Mesendoderm (in vitro differentiated cells): ENCODE results near the gene PDHX. TPM values are rescaled to one million over a fixed set of nuclear protein-coding genes. Genes with fewer than 3 reads are reported as not detected.

Experiments used
- DNase-seq: peaks from one replicate; pipeline ENCODE4 v3.0.0; 2013
- H2AK5ac ChIP-seq: 2 replicates; pipeline ENCODE4 v1.6.1; 2013; ENCODE audit warnings: low read length, inconsistent platforms
- H2BK120ac ChIP-seq: 2 replicates; pipeline ENCODE4 v1.6.1; 2013; ENCODE audit warnings: low read depth, mild to moderate bottlenecking, low read length, moderate library complexity, mixed read lengths
- H2BK15ac ChIP-seq: replicated peaks from 2 replicates; pipeline ENCODE4 v1.6.1; 2013; ENCODE audit warnings: low read depth, mild to moderate bottlenecking, moderate library complexity
- H2BK5ac ChIP-seq: 2 replicates; pipeline ENCODE4 v1.6.1; 2013; ENCODE audit warnings: low read length, inconsistent platforms
- H3K18ac ChIP-seq: 2 replicates; pipeline ENCODE4 v1.6.1; 2013; ENCODE audit warnings: mild to moderate bottlenecking, low read length, mixed read lengths
- H3K23ac ChIP-seq: one replicate; pipeline ENCODE4 v1.6.1; 2013; ENCODE audit warnings: low read length
- H3K27ac ChIP-seq: 2 replicates; pipeline ENCODE4 v1.5.1; 2013; ENCODE audit warnings: low read depth, mild to moderate bottlenecking, inconsistent platforms, low read length, moderate library complexity
- H3K27me3 ChIP-seq: 2 replicates; pipeline ENCODE4 v1.6.1; 2013; ENCODE audit warnings: low read length, control low read depth, mild to moderate bottlenecking, inconsistent platforms; ENCODE audit not compliant: insufficient read depth, poor library complexity
- H3K36me3 ChIP-seq: 2 replicates; pipeline ENCODE4 v1.6.1; 2013; ENCODE audit warnings: low read length, inconsistent platforms; ENCODE audit not compliant: control insufficient read depth, insufficient read depth
- H3K4ac ChIP-seq: one replicate; pipeline ENCODE4 v1.6.1; 2013; ENCODE audit warnings: low read depth, mild to moderate bottlenecking, low read length, moderate library complexity
- H3K4me1 ChIP-seq: 2 replicates; pipeline ENCODE4 v1.6.1; 2013; ENCODE audit warnings: low read depth, low read length, inconsistent platforms; ENCODE audit not compliant: control insufficient read depth
- H3K4me2 ChIP-seq: 2 replicates; pipeline ENCODE4 v1.6.1; 2013; ENCODE audit warnings: low read length
- H3K4me3 ChIP-seq: 2 replicates; pipeline ENCODE4 v1.5.1; 2013; ENCODE audit warnings: mild to moderate bottlenecking, low read length
- H3K56ac ChIP-seq: one replicate; pipeline ENCODE4 v1.6.1; 2013; ENCODE audit warnings: low read length
- H3K79me1 ChIP-seq: 2 replicates; pipeline ENCODE4 v1.6.1; 2013; ENCODE audit warnings: low read length, inconsistent platforms
- H3K79me2 ChIP-seq: 2 replicates; pipeline ENCODE4 v1.6.1; 2013; ENCODE audit warnings: mild to moderate bottlenecking, low read length; ENCODE audit not compliant: control insufficient read depth, insufficient read depth
- H3K9ac ChIP-seq: 2 replicates; pipeline ENCODE4 v1.6.1; 2013; ENCODE audit warnings: low read length, inconsistent platforms
- H4K5ac ChIP-seq: one replicate; pipeline ENCODE4 v1.6.1; 2013; ENCODE audit warnings: low read length
- H4K8ac ChIP-seq: one replicate; pipeline ENCODE4 v1.6.1; 2013; ENCODE audit warnings: low read depth, mild to moderate bottlenecking, control low read depth, low read length, moderate library complexity
- WGBS: extraction: QIAGEN DNeasy Blood & Tissue Kit; methylation state at CpG from one replicate; pipeline ENCODE4 v1.1.7; 2013; ENCODE audit warnings: low lambda C conversion rate, missing lambda C conversion rate; ENCODE audit not compliant: insufficient coverage; ENCODE audit errors: extremely low coverage; 5-methylcytosine and 5-hydroxymethylcytosine counted together
- polyA plus RNA-seq, 2 experiments: library from polyadenylated mRNA; stranded (reverse); fragments of 200-250 nt; gene quantifications; one replicate each; pipeline ENCODE4 v1.2.3, GENCODE V29; 2013

The PDHX gene
- 49.8 TPM for polyA plus RNA-seq (2013, experiment 1 of 2)
- polyA plus RNA-seq (2013, experiment 2 of 2): 48.8 TPM

DNA sequence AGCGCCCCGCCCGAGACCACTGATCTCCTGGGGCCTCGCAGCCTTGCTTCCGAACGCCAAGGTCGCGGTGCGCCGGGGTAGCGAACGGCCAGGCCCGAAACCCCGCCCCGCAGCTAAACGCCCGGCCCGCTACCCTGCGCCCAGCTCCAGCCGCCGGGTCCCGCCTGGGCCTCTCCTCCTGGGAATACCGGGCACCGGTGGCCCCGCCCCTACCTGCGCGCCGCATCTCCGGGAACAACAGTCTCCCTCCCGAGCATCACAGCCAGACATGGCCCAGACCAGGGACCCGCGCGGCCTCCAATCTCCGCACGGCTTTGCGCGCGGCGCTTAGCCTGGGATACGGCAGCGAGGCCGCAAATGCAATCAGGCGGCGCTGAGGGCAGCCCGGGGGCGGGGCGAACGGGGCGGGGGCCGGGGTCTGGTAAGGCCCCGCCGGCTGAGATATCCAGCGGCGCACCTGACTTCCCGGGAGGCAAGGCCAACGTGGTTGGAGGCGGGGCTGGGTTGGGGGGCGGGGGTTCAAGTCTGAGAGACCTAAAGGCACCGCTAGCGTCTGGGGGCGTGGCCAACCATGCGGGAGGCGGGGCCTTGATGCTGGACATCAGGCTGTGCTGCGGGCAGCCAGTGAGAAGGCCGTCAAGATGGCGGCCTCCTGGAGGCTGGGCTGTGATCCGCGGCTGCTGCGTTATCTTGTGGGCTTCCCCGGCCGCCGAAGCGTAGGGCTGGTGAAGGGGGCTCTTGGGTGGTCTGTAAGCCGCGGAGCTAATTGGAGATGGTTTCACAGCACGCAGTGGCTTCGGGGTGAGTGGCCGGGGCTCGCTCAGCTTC, at the start of gene PDHX, which contains the start of gene APIP:
Gene PDHX (plus strand): TSS at position 604 of the 828 bp plus-strand sequence. CDS start 38 bp downstream, at position 642.
Gene APIP (minus strand): TSS at position 365 of the 828 bp plus-strand sequence. CDS start 95 bp downstream, at position 270.
- H2BK15ac ChIP-seq: no peak within 1 kb of the TSS
- H3K36me3 ChIP-seq: no peaks in the 10 kb centered on the region
- no peak within 1 kb of the TSS for H2AK5ac ChIP-seq
- H3K9ac ChIP-seq: peak within 1 kb of the TSS; percentile 92
- peak; percentile 99 for DNase-seq
- peak within 1 kb of the TSS; percentile 71 for H2BK5ac ChIP-seq
- peak within 1 kb of the TSS; percentile 71 for H4K5ac ChIP-seq
- H3K23ac ChIP-seq: peak within 1 kb of the TSS; percentile 59
- H3K27me3 ChIP-seq: no peaks in the 10 kb centered on the region
- peak within 1 kb of the TSS; percentile 93 for H3K18ac ChIP-seq
- H3K79me2 ChIP-seq: peaks cover 34% of the 10 kb centered on the region
- peak within 1 kb of the TSS; percentile 95 for H3K56ac ChIP-seq
- no CpG with 5 or more reads among the region's 79 CpGs for WGBS
- H3K4ac ChIP-seq: peak within 1 kb of the TSS; percentile 89
- H4K8ac ChIP-seq: peak within 1 kb of the TSS; percentile 99
- H3K4me3 ChIP-seq: peak within 1 kb of the TSS; percentile 70
- H2BK120ac ChIP-seq: peak within 1 kb of the TSS; percentile 47
- peak within 1 kb of the TSS; percentile 93 for H3K27ac ChIP-seq
- H3K4me2 ChIP-seq: peak within 1 kb of the TSS; percentile 94
- no peaks in the 10 kb centered on the region for H3K4me1 ChIP-seq
- H3K79me1 ChIP-seq: peaks cover 8% of the 10 kb centered on the region

DNA sequence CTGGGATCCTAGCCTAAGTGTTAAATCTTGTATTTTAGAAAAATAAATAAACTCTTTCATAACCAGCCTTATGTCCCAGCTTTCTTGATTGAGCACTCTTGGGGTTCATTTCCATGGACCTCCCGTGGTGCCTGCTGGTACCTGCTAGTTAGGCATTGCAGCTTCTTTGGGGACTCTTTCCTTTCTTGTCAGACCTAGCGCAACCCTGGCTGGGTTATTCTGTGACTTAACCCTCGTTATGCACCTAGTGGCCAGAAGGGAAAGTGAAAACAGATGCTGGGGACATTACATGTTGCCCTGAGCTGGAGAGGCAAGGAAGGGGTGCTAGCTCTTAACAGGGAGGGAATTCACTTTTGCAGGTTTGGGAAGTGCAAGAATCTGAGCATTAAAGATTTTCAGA, 47.0 kb upstream of the PDHX start:
- WGBS: no CpG with 5 or more reads among the region's 3 CpGs
- Histone ChIP-seq H3K4me1 (peaks cover 4% of the 10 kb centered on the region), H2BK5ac (no peak overlapping the region), H2BK120ac (no peak overlapping the region), H3K79me1 (no peaks in the 10 kb centered on the region), H3K27me3 (no peaks in the 10 kb centered on the region), H3K18ac (no peak overlapping the region), H2BK15ac (no peak overlapping the region), H3K4me2 (no peak overlapping the region), H3K36me3 (no peaks in the 10 kb centered on the region), H4K5ac (no peak overlapping the region), H3K4ac (no peak overlapping the region), H4K8ac (no peak overlapping the region), H2AK5ac (no peak overlapping the region), H3K4me3 (no peak overlapping the region), H3K23ac (no peak overlapping the region), H3K9ac (no peak overlapping the region), H3K27ac (no peak overlapping the region), H3K56ac (no peak overlapping the region), H3K79me2 (no peaks in the 10 kb centered on the region)
- DNase-seq: peak; percentile 71

DNA sequence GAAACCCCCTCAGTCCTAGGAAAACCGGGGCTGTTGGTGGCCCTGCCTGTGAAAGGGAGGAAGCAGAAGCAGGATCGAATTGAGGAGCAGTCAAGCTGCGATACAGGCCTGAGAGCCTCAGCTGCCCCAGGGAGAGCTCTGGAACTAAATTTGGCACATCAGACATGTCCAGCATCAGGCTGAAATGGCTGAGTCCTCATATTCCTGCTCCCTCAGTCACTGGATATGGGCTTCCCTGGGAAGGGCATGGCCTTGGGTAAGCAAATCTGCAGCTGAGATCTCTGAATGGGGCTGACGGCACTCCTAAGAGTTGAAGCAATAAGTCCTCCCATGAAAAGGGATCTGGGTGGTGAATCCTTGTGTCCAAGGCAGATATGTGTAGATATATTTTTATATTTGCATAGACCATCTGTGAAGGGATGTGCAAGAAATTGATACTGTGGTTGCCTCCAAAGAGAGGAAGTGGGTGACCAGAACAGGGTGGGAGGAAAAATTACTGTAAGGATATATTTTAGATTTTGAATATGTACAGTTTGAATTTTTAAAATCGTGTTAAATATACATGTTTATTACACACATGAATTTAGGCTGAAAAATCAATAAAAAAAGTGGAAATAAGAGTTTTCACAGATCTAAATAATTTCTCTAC, 45.7 kb upstream of the PDHX start:
- DNase-seq: no peak
- WGBS: 100% methylated on average over 1 of the region's 5 CpGs
- H3K4me3 ChIP-seq: no peak overlapping the region

DNA sequence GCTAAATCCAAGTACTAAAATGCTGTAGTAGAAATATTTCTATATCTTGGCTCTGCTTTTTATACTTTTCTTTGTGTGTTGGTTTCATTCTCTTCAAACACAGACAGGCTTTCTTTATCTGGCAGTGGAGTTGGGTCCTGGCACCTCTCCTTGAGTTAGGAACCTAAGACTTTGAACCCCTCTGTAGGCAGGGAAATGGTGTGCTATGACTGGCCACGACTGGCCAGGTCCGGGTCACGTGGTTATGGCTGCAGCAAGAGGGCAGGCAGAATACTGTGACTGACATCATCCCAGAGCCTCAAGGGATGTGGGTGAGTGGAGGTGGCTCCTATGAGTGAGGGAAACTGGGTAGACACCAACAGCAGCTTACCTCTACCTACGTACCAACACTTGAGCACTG, 42.2 kb upstream of the PDHX start:
- Histone ChIP-seq H3K79me2 (no peaks in the 10 kb centered on the region), H2AK5ac (no peak overlapping the region), H4K5ac (no peak overlapping the region), H2BK15ac (no peak overlapping the region), H3K27me3 (no peaks in the 10 kb centered on the region), H3K4ac (no peak overlapping the region), H3K9ac (no peak overlapping the region), H3K4me2 (no peak overlapping the region), H3K4me3 (no peak overlapping the region), H2BK5ac (no peak overlapping the region), H3K36me3 (no peaks in the 10 kb centered on the region), H4K8ac (no peak overlapping the region), H3K4me1 (peaks cover 2% of the 10 kb centered on the region), H3K23ac (no peak overlapping the region), H3K56ac (no peak overlapping the region), H2BK120ac (no peak overlapping the region), H3K18ac (no peak overlapping the region), H3K27ac (no peak overlapping the region), H3K79me1 (no peaks in the 10 kb centered on the region)
- no peak for DNase-seq
- WGBS: no CpG with 5 or more reads among the region's 4 CpGs

More for the DNA sequence above, 45.7 kb upstream of the PDHX start:
- no peak overlapping the region for H3K27ac ChIP-seq
- no peak overlapping the region for H2BK15ac ChIP-seq
- H3K27me3 ChIP-seq: no peaks in the 10 kb centered on the region
- H3K23ac ChIP-seq: no peak overlapping the region
- no peak overlapping the region for H3K9ac ChIP-seq
- H3K56ac ChIP-seq: no peak overlapping the region
- no peaks in the 10 kb centered on the region for H3K36me3 ChIP-seq
- no peak overlapping the region for H2BK5ac ChIP-seq
- peaks cover 4% of the 10 kb centered on the region for H3K4me1 ChIP-seq
- H3K4me2 ChIP-seq: no peak overlapping the region
- no peak overlapping the region for H3K4ac ChIP-seq
- H4K5ac ChIP-seq: no peak overlapping the region
- H3K79me1 ChIP-seq: no peaks in the 10 kb centered on the region
- H2BK120ac ChIP-seq: no peak overlapping the region
- no peak overlapping the region for H3K18ac ChIP-seq
- H4K8ac ChIP-seq: no peak overlapping the region
- H2AK5ac ChIP-seq: no peak overlapping the region
- no peaks in the 10 kb centered on the region for H3K79me2 ChIP-seq

DNA sequence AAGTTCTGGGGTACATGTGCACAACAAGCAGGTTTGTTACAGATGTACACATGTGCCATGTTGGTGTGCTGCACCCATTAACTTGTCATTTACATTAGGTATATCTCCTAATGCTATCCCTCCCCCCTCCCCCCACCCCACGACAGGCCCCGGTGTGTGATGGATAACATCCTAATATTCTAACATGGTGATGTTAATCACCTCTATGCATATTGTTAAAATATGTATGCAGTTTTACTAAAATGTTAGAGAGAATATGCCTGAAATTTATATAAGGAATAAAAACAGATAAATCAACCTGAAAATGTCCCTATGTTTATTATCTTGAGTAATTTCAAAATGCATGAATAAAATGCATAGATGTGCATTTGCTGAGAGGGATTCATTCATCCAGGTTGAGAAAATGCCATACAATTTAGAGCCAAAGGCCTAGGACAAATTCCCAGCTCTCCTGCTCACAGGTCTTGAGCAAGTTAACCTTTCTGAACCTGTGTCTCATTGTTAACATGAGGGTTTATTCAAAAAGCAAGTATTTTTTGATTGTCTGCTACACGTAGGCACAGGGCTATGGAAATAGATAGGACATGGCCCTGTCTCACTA, 38.9 kb upstream of the PDHX start:
- H2BK120ac ChIP-seq: no peak overlapping the region
- no peak overlapping the region for H2BK15ac ChIP-seq
- no CpG with 5 or more reads among the region's 3 CpGs for WGBS
- no peak overlapping the region for H2BK5ac ChIP-seq
- no peak overlapping the region for H4K8ac ChIP-seq
- H3K36me3 ChIP-seq: no peaks in the 10 kb centered on the region
- H2AK5ac ChIP-seq: no peak overlapping the region
- H3K4me1 ChIP-seq: no peaks in the 10 kb centered on the region
- no peak overlapping the region for H3K23ac ChIP-seq
- H3K18ac ChIP-seq: no peak overlapping the region
- no peaks in the 10 kb centered on the region for H3K79me2 ChIP-seq
- no peak overlapping the region for H3K4ac ChIP-seq
- H3K27me3 ChIP-seq: no peaks in the 10 kb centered on the region
- H3K56ac ChIP-seq: no peak overlapping the region
- H4K5ac ChIP-seq: no peak overlapping the region
- H3K4me2 ChIP-seq: no peak overlapping the region
- no peaks in the 10 kb centered on the region for H3K79me1 ChIP-seq
- H3K27ac ChIP-seq: no peak overlapping the region
- no peak overlapping the region for H3K9ac ChIP-seq
- no peak overlapping the region for H3K4me3 ChIP-seq
- DNase-seq: no peak
